MM.1S (cell line): Measurements from ENCODE around the gene TRIM28.

ENCODE experiments used
- EZH2 ChIP-seq: fragments of 300-600 bp; sonication (generic); optimal IDR thresholded peaks from 2 replicates; pipeline ENCODE3; 2017; ENCODE audit warnings: low read depth, mild to moderate bottlenecking, antibody characterized with exemption, low read length, mixed read lengths
- EZH2phosphoT487 ChIP-seq: fragments of 300-600 bp; sonication (generic); IDR thresholded peaks from 2 replicates; pipeline ENCODE4 v1.6.1; 2018; ENCODE audit warnings: antibody characterized with exemption, low read length
- TF ChIP-seq, protein P1 (sequence below): fragments of 300-600 bp; sonication (generic); IDR thresholded peaks from 2 replicates; pipeline ENCODE4 v1.5.1; 2016; ENCODE audit warnings: antibody characterized with exemption, low read length, mixed read lengths

DNA sequence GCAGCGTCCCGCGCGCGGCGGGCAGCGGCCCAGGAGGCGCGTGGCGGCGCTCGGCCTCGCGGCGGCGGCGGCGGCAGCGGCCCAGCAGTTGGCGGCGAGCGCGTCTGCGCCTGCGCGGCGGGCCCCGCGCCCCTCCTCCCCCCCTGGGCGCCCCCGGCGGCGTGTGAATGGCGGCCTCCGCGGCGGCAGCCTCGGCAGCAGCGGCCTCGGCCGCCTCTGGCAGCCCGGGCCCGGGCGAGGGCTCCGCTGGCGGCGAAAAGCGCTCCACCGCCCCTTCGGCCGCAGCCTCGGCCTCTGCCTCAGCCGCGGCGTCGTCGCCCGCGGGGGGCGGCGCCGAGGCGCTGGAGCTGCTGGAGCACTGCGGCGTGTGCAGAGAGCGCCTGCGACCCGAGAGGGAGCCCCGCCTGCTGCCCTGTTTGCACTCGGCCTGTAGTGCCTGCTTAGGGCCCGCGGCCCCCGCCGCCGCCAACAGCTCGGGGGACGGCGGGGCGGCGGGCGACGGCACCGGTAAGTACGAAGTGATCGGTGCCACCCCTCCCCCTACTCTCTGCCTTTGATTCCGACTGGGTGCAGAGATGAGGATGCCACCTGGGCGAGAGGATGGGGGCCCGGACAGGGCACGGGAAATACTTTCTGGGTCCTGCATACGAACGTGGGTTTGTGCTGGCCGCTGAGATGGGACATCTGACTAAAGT, 874 bp downstream of the TRIM28 start:
- TF ChIP-seq, protein P1, sequence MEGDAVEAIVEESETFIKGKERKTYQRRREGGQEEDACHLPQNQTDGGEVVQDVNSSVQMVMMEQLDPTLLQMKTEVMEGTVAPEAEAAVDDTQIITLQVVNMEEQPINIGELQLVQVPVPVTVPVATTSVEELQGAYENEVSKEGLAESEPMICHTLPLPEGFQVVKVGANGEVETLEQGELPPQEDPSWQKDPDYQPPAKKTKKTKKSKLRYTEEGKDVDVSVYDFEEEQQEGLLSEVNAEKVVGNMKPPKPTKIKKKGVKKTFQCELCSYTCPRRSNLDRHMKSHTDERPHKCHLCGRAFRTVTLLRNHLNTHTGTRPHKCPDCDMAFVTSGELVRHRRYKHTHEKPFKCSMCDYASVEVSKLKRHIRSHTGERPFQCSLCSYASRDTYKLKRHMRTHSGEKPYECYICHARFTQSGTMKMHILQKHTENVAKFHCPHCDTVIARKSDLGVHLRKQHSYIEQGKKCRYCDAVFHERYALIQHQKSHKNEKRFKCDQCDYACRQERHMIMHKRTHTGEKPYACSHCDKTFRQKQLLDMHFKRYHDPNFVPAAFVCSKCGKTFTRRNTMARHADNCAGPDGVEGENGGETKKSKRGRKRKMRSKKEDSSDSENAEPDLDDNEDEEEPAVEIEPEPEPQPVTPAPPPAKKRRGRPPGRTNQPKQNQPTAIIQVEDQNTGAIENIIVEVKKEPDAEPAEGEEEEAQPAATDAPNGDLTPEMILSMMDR = no peak
- no peak for TF ChIP-seq EZH2
- TF ChIP-seq EZH2phosphoT487 = no peak
